HepG2 (cell line): ENCODE results near the gene FHIT.

Experiments
- BHLHE40 ChIP-seq: IDR thresholded peaks from 2 replicates; pipeline ENCODE4 v1.6.1; 2011; ENCODE audit warnings: low read length, improper control_type of control experiment
- BRCA1 ChIP-seq: sonication (generic); formaldehyde crosslinking; IDR thresholded peaks from 2 replicates; pipeline ENCODE4 v1.4.0; 2020; ENCODE audit warnings: missing genetic modification reagents
- CEBPB ChIP-seq: IDR thresholded peaks from 2 replicates; pipeline ENCODE4 v1.6.1; 2011; ENCODE audit warnings: low read depth, low read length, improper control_type of control experiment, borderline replicate concordance
- KAT7 ChIP-seq: IDR thresholded peaks from 2 replicates; pipeline ENCODE4 v1.6.1; 2018; ENCODE audit warnings: borderline replicate concordance, missing compliant biosample characterization
- KLF9 ChIP-seq: IDR thresholded peaks from 2 replicates; pipeline ENCODE4 v1.6.1; 2016; ENCODE audit warnings: low read depth
- MATR3 ChIP-seq: sonication (generic); formaldehyde crosslinking; IDR thresholded peaks from 2 replicates; pipeline ENCODE4 v1.4.0; 2020; ENCODE audit warnings: missing genetic modification reagents
- POLR2A ChIP-seq, 2 experiments: IDR thresholded peaks; 2 replicates each; pipeline ENCODE4 v1.6.1; 2011; ENCODE audit warnings: low read depth in 2 of 2, low read length in 2 of 2, mild to moderate bottlenecking in 1 of 2, moderate library complexity in 1 of 2; ENCODE audit not compliant: insufficient read depth in 1 of 2
- RBFOX2 ChIP-seq: fragments of 200-400 bp; formaldehyde crosslinking; IDR thresholded peaks from 2 replicates; pipeline ENCODE4 v1.6.1; 2017; ENCODE audit warnings: low read depth, mild to moderate bottlenecking, low read length
- RNF219 ChIP-seq: sonication (generic); formaldehyde crosslinking; IDR thresholded peaks from 2 replicates; pipeline ENCODE4 v1.5.0; 2020; ENCODE audit warnings: mild to moderate bottlenecking, missing genetic modification reagents
- SP1 ChIP-seq, 2 experiments: fragments of 450-650 bp in 1 of 2; sonication (generic) in 1 of 2; formaldehyde crosslinking in 1 of 2; IDR thresholded peaks; 2 replicates each; pipeline versions ENCODE4 v1.4.0 to v1.6.1; 2016 to 2020; ENCODE audit warnings: missing genetic modification reagents in 1 of 2
- ZNF274 ChIP-seq: sonication (generic); formaldehyde crosslinking; IDR thresholded peaks from 2 replicates; pipeline ENCODE4 v1.5.1; 2020; ENCODE audit warnings: mild to moderate bottlenecking, missing genetic modification reagents

GRCh38 chr3:60812502-60812901, 438.8 kb downstream of the FHIT start:
- TF ChIP-seq BRCA1 (CRISPR knock-in tag) (no peak), RNF219 (no peak), POLR2A (IDR thresholded peaks at IDR 0.05; ENCODE audit: insufficient read depth in 1 of 2, low read depth in 2 of 2, low read length in 2 of 2) (no peak), BHLHE40 (no peak), ZNF274 (CRISPR knock-in tag) (no peak), CEBPB (no peak), KAT7 (CRISPR knock-in tag) (no peak), MATR3 (CRISPR knock-in tag) (no peak), KLF9 (CRISPR knock-in tag) (no peak), SP1 (IDR thresholded peaks at IDR 0.05) (no peak), SP1 (CRISPR knock-in tag; IDR thresholded peaks at IDR 0.05) (no peak), RBFOX2 (no peak)
